BE2C (cell line): ENCODE results near the gene PHRF1.

Experiments
- DNase-seq: peaks from one replicate; pipeline ENCODE4 v3.0.0-alpha.2; 2020
- H3K27me3 ChIP-seq: fragments of 250-450 bp; sonication (Bioruptor Pico); 2 replicates; pipeline ENCODE4 v1.5.1; 2020; ENCODE audit warnings: mild to moderate bottlenecking
- H3K36me3 ChIP-seq: fragments of 250-450 bp; sonication (Bioruptor Pico); 2 replicates; pipeline ENCODE4 v1.5.1; 2020; ENCODE audit warnings: mild to moderate bottlenecking
- H3K4me1 ChIP-seq: fragments of 250-450 bp; sonication (Bioruptor Pico); 2 replicates; pipeline ENCODE4 v1.5.1; 2020
- H3K4me3 ChIP-seq: 2 replicates; pipeline ENCODE4 v1.5.1; 2011; ENCODE audit warnings: low read depth, low read length
- H3K9me3 ChIP-seq: fragments of 250-450 bp; sonication (Bioruptor Pico); 2 replicates; pipeline ENCODE4 v1.5.1; 2020
- TF ChIP-seq, protein P1 (sequence below): IDR thresholded peaks from 2 replicates; pipeline ENCODE4 v1.5.1; 2012; ENCODE audit warnings: mild to moderate bottlenecking, low read depth, low read length

The PHRF1 gene

DNA sequence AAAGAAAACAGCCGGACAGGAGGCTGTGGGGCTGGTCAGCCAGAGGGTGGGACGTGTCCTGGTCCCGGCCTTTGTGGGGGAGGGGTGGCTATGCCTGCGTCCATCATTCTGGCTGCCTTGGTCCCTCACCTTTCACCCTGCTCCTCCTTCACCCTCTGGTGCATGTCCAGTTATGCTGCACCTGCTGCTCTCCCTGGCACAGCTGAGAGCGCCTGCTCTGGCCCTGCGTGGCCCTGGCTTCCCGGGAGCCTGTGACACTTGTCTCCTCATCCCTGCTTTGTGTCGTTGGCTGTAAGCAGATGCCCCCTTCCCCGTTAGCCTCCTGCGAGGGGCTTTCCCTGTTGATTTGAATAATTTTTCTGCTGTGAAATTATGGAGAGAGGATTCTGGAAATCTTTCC is 16.6 kb downstream of the PHRF1 start:
- TF ChIP-seq, protein P1, sequence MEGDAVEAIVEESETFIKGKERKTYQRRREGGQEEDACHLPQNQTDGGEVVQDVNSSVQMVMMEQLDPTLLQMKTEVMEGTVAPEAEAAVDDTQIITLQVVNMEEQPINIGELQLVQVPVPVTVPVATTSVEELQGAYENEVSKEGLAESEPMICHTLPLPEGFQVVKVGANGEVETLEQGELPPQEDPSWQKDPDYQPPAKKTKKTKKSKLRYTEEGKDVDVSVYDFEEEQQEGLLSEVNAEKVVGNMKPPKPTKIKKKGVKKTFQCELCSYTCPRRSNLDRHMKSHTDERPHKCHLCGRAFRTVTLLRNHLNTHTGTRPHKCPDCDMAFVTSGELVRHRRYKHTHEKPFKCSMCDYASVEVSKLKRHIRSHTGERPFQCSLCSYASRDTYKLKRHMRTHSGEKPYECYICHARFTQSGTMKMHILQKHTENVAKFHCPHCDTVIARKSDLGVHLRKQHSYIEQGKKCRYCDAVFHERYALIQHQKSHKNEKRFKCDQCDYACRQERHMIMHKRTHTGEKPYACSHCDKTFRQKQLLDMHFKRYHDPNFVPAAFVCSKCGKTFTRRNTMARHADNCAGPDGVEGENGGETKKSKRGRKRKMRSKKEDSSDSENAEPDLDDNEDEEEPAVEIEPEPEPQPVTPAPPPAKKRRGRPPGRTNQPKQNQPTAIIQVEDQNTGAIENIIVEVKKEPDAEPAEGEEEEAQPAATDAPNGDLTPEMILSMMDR = no peak
- Histone ChIP-seq H3K4me3 (no peak overlapping the region), H3K36me3 (peaks cover 8% of the 10 kb centered on the region), H3K27me3 (no peaks in the 10 kb centered on the region), H3K9me3 (no peaks in the 10 kb centered on the region), H3K4me1 (no peaks in the 10 kb centered on the region)
- DNase-seq = no peak

DNA sequence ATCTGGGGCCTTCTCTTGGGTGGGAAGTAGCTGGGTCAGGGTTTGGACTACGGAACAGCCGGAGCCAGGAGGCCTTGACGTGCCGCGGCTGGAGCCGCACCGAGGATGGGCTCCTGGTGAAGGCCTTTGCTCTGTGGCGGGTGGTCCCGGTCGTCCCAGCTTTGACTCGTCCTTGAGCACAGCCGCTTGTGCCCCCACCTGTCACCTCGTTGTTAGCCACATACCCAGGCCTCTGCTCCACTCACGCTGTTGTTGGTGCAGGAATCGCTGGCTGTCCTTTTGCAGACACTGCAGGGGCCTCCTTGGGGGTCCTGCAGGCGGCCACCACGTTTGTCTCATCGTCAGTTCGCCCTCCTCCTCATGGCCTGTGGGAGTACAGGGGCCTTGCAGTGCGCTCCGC is 17.1 kb downstream of the PHRF1 start:
- DNase-seq = no peak
- no peaks in the 10 kb centered on the region for H3K4me1 ChIP-seq
- H3K27me3 ChIP-seq = no peaks in the 10 kb centered on the region
- H3K36me3 ChIP-seq = peaks cover 8% of the 10 kb centered on the region
- no peak overlapping the region for H3K4me3 ChIP-seq
- TF ChIP-seq, protein P1 = no peak
- H3K9me3 ChIP-seq = no peaks in the 10 kb centered on the region

DNA sequence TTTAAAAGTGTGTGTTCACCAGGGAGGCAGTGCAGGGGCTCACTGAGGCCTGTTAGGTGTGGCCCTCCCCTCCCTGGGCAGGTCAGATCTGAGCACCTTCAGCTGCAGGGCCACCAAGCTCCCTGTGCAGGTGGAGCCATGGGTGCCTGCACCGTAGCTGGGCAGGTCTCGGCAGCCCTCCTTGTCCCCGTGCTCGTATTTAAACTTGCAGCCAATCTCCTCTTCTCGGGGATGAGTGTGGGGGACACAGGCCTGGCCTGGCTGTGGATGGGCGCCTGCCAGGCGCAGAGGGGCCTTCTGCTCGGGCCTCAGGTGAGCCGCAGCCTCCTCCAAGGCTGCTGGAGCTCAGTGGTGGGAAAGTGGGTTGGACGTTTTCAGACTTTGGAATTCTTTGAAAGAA is 19.1 kb downstream of the PHRF1 start:
- Histone ChIP-seq H3K9me3 (no peaks in the 10 kb centered on the region), H3K36me3 (peaks cover 8% of the 10 kb centered on the region), H3K4me3 (no peak overlapping the region), H3K27me3 (no peaks in the 10 kb centered on the region), H3K4me1 (no peaks in the 10 kb centered on the region)
- DNase-seq = no peak
- TF ChIP-seq, protein P1 = no peak

DNA sequence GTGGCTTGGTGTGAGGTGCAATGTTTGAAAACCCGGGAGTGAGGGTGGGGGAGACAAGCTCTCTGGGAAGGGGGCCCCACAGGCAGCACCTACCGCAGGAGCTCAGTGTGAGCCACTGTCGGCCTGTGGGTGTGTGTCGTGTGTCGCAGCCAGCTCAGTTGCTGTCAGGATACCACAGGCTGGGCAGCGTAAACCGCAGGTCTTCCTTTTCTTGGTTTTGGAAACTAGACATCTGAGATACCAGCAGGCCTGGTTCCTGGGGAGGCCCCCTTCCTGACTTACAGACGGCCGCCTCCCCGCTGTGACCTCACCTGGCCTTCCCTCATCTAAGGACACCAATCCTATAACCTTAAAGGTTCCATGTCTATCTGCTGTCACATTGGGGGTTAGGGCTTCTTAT is 20.1 kb downstream of the PHRF1 start:
- Histone ChIP-seq H3K27me3 (no peaks in the 10 kb centered on the region), H3K9me3 (no peaks in the 10 kb centered on the region), H3K4me3 (no peak overlapping the region), H3K36me3 (peaks cover 11% of the 10 kb centered on the region), H3K4me1 (no peaks in the 10 kb centered on the region)
- TF ChIP-seq, protein P1 = no peak
- DNase-seq = no peak

DNA sequence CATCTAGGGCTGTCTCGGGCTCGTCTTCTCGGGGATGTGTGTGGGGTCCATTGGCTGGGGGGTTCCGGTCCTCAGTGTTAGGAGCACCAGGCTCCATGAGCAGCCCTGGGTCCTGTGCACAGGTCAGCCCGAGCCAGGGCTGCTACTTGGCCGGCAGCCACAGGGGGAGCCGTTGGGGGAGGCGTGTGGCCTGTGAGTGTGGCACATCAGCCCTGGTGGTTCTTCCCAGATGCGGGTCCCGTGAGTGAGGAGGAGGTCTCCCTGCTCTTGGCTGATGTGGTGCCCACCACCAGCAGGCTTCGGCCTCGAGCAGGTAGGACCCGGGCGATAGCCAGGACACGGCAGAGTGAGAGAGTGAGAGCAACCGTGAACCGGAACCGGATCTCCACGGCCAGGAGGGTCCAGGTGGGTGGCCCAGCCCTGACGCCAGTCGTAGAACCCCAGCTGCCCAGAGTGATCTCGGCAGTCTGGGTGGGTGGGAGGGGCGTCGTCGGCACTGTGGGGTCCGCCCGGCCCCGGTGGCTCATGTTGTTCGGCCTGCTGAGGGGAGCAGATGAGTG is 21.0 kb downstream of the PHRF1 start:
- no peaks in the 10 kb centered on the region for H3K27me3 ChIP-seq
- peaks cover 16% of the 10 kb centered on the region for H3K36me3 ChIP-seq
- no peak for DNase-seq
- no peaks in the 10 kb centered on the region for H3K4me1 ChIP-seq
- TF ChIP-seq, protein P1 = 0 out of 2 replicates have a peak, but pooled peaks have one; percentile 5
- H3K9me3 ChIP-seq = no peaks in the 10 kb centered on the region
- no peak overlapping the region for H3K4me3 ChIP-seq

DNA sequence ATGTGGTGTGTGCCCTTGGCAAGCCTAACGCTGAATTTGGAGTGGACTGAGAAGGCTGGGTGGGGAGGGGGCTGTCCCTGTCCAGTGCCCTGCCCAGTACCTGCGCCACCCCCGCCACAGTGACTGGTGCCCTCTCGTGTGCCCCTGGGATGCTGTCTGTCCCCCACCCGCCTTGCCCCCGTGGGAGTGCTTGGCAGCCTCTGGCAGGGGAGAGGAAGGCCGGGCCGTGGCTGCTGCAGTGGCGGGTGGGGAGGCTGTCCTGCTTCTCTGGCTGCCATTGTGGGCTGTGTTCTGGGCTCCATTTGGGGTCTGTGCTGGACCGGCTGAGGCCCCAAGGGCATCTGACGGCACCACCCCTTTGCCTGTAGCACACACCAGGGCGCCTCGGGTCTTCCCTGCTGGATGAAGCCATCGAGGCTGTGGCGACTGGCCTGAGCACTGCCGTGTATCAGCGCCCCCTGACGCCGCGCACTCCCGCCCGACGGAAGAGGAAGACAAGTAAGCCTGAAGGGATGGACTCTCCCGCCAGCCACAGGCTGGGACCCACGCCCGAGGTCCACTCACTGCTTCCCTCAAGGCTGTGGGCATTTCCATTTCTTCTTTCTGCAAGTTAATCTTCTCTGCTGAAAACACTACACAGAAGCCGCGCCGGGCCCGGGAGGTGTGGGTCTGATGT is 21.9 kb downstream of the PHRF1 start:
- no peaks in the 10 kb centered on the region for H3K4me1 ChIP-seq
- no peaks in the 10 kb centered on the region for H3K9me3 ChIP-seq
- TF ChIP-seq, protein P1 = no peak
- no peaks in the 10 kb centered on the region for H3K27me3 ChIP-seq
- no peak for DNase-seq
- peaks cover 8% of the 10 kb centered on the region for H3K36me3 ChIP-seq
- no peak overlapping the region for H3K4me3 ChIP-seq
